HG03575 (cell line): ENCODE data around the gene MAST2.
"Not testable (repeated sequence)": the region's sequence is repeated elsewhere in the genome, so short reads cannot be mapped to it uniquely, and the experiment has no call there.

Experiments
- ATAC-seq: cut with Tn5 transposase; IDR thresholded peaks from one replicate; pipeline ENCODE4 v1.9.1; 2021; ENCODE audit not compliant: unreplicated experiment, insufficient number of reproducible peaks, low FRiP score; ENCODE audit errors: extremely low read depth

Gene MAST2

GRCh38 chr1:45961936-45962335 lies 158.5 kb downstream of the MAST2 start:
- ATAC-seq: not testable (repeated sequence)

DNA sequence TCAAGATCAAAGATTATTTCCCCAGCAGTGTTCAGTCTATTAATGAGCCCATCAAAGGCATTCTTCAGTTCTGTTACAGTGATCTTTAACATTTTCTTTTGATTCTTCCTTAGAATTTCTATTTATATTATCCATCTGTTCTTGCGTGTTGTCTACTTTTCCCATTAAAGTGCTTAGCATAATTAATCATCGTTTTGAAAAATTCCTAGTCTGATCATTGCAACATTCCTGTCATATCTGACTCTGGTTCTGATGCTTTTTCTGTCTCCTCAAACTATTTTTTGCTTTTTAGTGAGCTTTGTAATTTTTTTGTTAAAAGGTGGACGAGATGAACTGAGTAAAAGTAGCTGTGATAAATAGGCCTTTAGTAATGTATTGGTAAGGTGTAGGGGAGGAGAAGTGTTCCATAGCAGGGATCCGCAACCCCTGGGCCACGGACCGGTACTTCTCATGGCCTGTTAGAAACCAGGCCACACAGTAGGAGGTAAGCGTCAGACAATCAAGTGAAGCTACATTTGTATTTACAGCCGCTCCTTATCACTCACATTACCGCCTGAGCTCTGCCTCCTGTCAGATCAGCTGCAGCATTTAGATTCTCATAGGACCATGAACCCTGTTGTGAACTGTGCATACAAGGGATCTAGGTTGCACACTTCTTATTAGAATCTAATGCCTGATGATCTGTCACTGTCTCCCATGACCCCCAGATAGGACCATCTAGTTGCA lies 165.7 kb downstream of the MAST2 start:
- ATAC-seq: no peak

- ATAC-seq: no peak
Measured at GRCh38 chr1:45969866-45970265, 166.5 kb downstream of the MAST2 start.

GRCh38 chr1:45971335-45971734 lies 167.9 kb downstream of the MAST2 start:
- no peak for ATAC-seq

GRCh38 chr1:45971922-45972531 lies 168.6 kb downstream of the MAST2 start:
- no peak for ATAC-seq

DNA sequence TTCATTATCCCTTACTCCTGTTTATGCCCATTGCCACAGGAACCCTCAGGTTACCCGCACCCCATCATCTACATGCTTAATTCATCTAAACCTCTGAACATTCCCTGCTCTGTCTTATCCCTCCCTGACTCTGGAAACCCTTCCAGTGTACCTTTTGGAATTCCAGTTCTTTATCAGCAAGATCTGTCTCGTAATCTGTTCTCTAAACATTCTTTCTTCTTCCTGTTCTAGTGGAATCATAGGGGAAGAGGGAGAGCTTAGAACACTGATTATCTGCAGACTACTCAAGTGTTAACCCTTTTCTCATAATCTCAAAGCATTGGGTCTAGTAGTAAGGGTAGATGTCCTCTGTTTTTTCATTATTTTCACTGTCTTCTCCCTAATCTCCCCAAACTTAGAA lies 169.2 kb downstream of the MAST2 start:
- no peak for ATAC-seq

DNA sequence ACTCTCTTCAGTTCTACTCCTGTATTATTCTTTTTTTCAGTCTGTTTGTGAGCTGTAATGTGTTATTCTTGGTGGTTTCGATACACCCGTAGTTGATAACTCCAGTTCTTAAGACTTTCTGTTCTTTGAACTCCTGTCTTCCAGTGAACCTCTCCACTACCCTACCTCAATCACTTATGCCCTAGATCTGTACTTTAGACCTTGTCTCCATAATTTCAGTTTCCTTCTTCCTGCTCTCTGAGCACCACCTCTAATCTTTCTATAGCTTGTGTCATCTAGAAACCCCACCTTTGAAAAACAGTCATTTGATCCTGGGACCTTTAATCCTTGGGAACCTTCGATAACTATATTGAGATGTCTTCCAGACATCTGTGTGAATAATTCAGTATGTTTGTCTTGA lies 169.7 kb downstream of the MAST2 start:
- ATAC-seq: no peak

- ATAC-seq: no peak
Measured at GRCh38 chr1:45974541-45975269, 171.3 kb downstream of the MAST2 start.

DNA sequence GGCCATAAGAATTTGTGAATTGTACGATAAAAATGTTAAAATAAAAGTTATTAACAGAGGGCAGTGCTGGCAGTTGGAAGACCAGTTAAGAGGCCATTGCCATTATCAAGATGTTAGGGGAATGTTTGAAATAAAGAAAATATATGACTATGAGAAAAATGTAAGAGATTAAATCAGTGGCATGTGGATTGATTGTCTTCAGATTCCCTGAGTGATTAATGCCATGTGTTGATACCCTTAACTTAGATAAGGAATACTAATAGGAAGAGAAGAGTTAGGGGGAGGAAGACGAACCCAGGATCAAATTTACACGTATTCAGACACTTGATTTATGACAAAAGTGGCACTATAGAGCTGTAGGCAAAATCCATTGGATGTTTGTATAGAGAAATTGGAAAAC lies 173.2 kb downstream of the MAST2 start:
- ATAC-seq: no peak

GRCh38 chr1:45979074-45979777 lies 175.8 kb downstream of the MAST2 start:
- ATAC-seq: no peak

- no peak for ATAC-seq
Measured at GRCh38 chr1:45979778-45980176, 176.4 kb downstream of the MAST2 start.

GRCh38 chr1:45982359-45982758 lies 178.9 kb downstream of the MAST2 start:
- ATAC-seq: no peak

GRCh38 chr1:45983967-45984366 lies 180.6 kb downstream of the MAST2 start:
- no peak for ATAC-seq

DNA sequence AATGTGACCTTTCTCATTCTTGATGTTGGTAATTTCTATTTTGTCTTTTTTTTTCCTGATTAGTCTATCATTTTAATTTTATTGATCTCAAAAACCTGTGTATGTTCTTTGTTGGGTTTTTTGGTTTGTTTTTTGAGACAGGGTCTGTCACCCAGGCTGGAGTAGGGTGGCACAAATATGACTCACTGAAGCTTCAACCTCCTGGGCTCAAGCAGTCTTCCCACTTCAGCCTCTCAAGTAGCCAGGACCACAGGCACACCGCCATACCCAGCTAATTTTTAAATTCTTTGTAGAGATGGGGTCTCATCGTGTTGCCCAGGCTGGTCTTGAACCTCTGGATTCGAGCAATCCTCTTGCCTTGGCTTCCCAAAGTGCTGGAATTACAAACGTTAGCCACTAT lies 183.8 kb downstream of the MAST2 start:
- no peak for ATAC-seq

DNA sequence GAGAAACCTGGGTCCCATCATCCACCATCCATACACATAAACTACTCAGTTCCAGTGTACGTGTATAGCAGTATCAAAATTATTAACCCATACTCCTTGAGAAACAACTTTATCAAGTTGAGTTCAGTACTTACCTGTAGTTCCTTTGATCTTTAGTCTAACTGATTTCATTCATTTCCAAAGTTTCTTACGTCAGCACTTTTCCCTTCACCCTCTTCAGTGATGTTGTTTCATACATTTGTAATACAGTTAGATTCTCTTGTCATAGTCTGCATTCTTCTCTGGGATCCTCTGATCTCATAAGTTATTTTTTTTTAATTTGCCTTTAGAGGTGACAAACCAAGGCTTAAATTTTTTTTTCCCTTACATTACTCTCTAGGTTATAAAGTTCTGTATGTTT lies 185.8 kb downstream of the MAST2 start:
- no peak for ATAC-seq

DNA sequence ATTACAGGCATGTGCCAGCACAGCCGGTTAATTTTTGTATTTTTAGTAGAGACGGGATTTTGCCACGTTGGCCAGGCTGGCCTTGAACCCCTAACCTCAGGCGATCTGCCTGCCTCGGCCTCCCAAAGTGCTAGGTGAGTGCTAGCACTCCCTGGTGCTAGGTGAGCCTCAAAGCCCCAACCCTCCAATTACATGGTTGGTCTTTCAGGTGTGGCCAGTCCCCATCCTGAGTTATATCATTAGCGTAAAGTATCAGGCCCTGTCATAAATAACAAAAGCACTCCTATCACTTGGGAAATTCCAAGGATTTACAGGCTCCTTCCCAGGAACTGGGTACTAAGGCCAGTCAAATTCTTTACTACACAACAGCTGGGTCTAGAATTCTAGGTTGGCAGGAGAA lies 191.0 kb downstream of the MAST2 start:
- no peak for ATAC-seq

DNA sequence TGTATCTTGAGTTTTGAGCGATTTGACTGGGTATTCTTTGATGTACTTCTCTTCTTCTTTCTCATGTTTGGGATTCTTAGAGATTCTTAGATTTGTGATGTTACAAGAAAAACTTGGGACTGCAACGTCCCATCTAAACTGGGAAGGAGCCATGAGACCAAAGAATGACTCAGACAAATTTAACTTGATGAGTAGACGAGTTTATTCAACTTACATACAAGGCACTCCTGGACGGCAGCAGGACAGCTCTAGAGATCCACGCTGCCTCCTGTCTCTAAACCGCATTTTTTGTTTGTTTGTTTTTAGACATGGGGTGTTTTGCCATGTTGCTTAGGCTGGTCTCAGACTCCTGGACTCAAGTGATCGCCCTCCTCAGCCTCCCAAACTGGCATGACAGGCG lies 191.9 kb downstream of the MAST2 start:
- ATAC-seq: no peak

- no peak for ATAC-seq
Measured at GRCh38 chr1:45998020-45998617, 194.7 kb downstream of the MAST2 start.

GRCh38 chr1:45999507-45999906 lies 196.1 kb downstream of the MAST2 start:
- no peak for ATAC-seq
